NCI-H2171 (cell line): Measurements from ENCODE around the gene PDE2A.
"Not testable (repeated sequence)": the region's sequence is repeated elsewhere in the genome, so short reads cannot be mapped to it uniquely, and the experiment has no call there.

Source experiments
- DNase-seq: peaks from one replicate; lab custom pipeline; 2025; lab: John Stamatoyannopoulos, UW

PDE2A gene

GRCh38 chr11:72576661-72577060 lies 97.6 kb downstream of the PDE2A start:
- DNase-seq, result no peak

GRCh38 chr11:72576243-72576595 lies 98.0 kb downstream of the PDE2A start:
- no peak for DNase-seq

GRCh38 chr11:72575533-72576242 lies 98.5 kb downstream of the PDE2A start:
- DNase-seq, result no peak

GRCh38 chr11:72574548-72575460 lies 99.4 kb downstream of the PDE2A start:
- DNase-seq, result peak; percentile 57

- DNase-seq, result no peak
Observed at GRCh38 chr11:72573855-72574445, 100.3 kb downstream of the PDE2A start.

- no peak for DNase-seq
Observed at GRCh38 chr11:72573072-72573854, 101.0 kb downstream of the PDE2A start.

- not testable (repeated sequence) for DNase-seq
Observed at GRCh38 chr11:72572540-72572939, 101.7 kb downstream of the PDE2A start.

- DNase-seq, result no peak
Observed at GRCh38 chr11:72570893-72571661, 103.1 kb downstream of the PDE2A start.

- DNase-seq, result no peak
Observed at GRCh38 chr11:72569966-72570892, 104.0 kb downstream of the PDE2A start.

- DNase-seq, result no peak
Observed at GRCh38 chr11:72568861-72569260, 105.4 kb downstream of the PDE2A start.

GRCh38 chr11:72562431-72562830 lies 111.8 kb downstream of the PDE2A start:
- DNase-seq, result no peak

GRCh38 chr11:72561856-72562255 lies 112.4 kb downstream of the PDE2A start:
- DNase-seq, result no peak

GRCh38 chr11:72560864-72561263 lies 113.4 kb downstream of the PDE2A start:
- DNase-seq, result not testable (repeated sequence)

- no peak for DNase-seq
Observed at GRCh38 chr11:72556433-72556832, 117.8 kb downstream of the PDE2A start.

GRCh38 chr11:72555014-72555522 lies 119.2 kb downstream of the PDE2A start:
- not testable (repeated sequence) for DNase-seq

- no peak for DNase-seq
Observed at GRCh38 chr11:72553706-72554105, 120.5 kb downstream of the PDE2A start.

GRCh38 chr11:72552399-72552910 lies 121.8 kb downstream of the PDE2A start:
- no peak for DNase-seq

- DNase-seq, result no peak
Observed at GRCh38 chr11:72551571-72551970, 122.7 kb downstream of the PDE2A start.

GRCh38 chr11:72548463-72548862 lies 125.8 kb downstream of the PDE2A start:
- DNase-seq, result no peak

- DNase-seq, result no peak
Observed at GRCh38 chr11:72546866-72547265, 127.4 kb downstream of the PDE2A start.
